WERI-Rb-1 (cell line): ENCODE results near the gene LCN1.

Experiments
- DNase-seq: peaks from one replicate; pipeline ENCODE4 v3.0.0-alpha.2; 2020
- H3K27ac ChIP-seq: fragments of 250-450 bp; sonication (Bioruptor Pico); 2 replicates; pipeline ENCODE4 v1.5.1; 2020; ENCODE audit warnings: mild to moderate bottlenecking, moderate library complexity
- H3K27me3 ChIP-seq: fragments of 250-450 bp; sonication (Bioruptor Pico); 2 replicates; pipeline ENCODE4 v1.5.1; 2021; ENCODE audit warnings: mild to moderate bottlenecking, low read depth, moderate library complexity; ENCODE audit not compliant: insufficient read depth, severe bottlenecking
- H3K36me3 ChIP-seq: fragments of 250-450 bp; sonication (Bioruptor Pico); 2 replicates; pipeline ENCODE4 v1.5.1; 2020; ENCODE audit warnings: mild to moderate bottlenecking, moderate library complexity
- H3K4me3 ChIP-seq: 2 replicates; pipeline ENCODE4 v1.5.1; 2011; ENCODE audit warnings: low read depth, mild to moderate bottlenecking, control low read depth, low read length
- H3K9me3 ChIP-seq: fragments of 250-450 bp; sonication (Bioruptor Pico); 2 replicates; pipeline ENCODE4 v1.5.1; 2021; ENCODE audit warnings: mild to moderate bottlenecking, moderate library complexity; ENCODE audit not compliant: severe bottlenecking
- CTCF ChIP-seq: IDR thresholded peaks from 2 replicates; pipeline ENCODE4 v1.5.1; 2011; ENCODE audit warnings: low read depth, mild to moderate bottlenecking, control low read depth, inconsistent platforms, low read length

LCN1 gene

GRCh38 chr9:135562235-135562745 lies 41.0 kb downstream of the LCN1 start:
- no peak for DNase-seq
- Histone ChIP-seq H3K9me3 (no peaks in the 10 kb centered on the region), H3K36me3 (no peaks in the 10 kb centered on the region), H3K27me3 (no peaks in the 10 kb centered on the region), H3K27ac (no peak overlapping the region), H3K4me3 (no peak overlapping the region)
- TF ChIP-seq CTCF = no peak

GRCh38 chr9:135563039-135563476 lies 41.8 kb downstream of the LCN1 start:
- no peak for TF ChIP-seq CTCF
- Histone ChIP-seq H3K4me3 (no peak overlapping the region), H3K36me3 (no peaks in the 10 kb centered on the region), H3K27ac (no peak overlapping the region), H3K27me3 (no peaks in the 10 kb centered on the region), H3K9me3 (no peaks in the 10 kb centered on the region)
- no peak for DNase-seq

- H3K27me3 ChIP-seq = no peaks in the 10 kb centered on the region
- no peaks in the 10 kb centered on the region for H3K36me3 ChIP-seq
- no peak for DNase-seq
- no peak overlapping the region for H3K27ac ChIP-seq
- peaks cover 2% of the 10 kb centered on the region for H3K9me3 ChIP-seq
- H3K4me3 ChIP-seq = no peak overlapping the region
- TF ChIP-seq CTCF = no peak
Observed at GRCh38 chr9:135563858-135564257, 42.6 kb downstream of the LCN1 start.

- peak; percentile 65 for DNase-seq
- no peaks in the 10 kb centered on the region for H3K27me3 ChIP-seq
- H3K36me3 ChIP-seq = no peaks in the 10 kb centered on the region
- peak; percentile 60 for TF ChIP-seq CTCF
- peaks cover 13% of the 10 kb centered on the region for H3K9me3 ChIP-seq
- no peak overlapping the region for H3K27ac ChIP-seq
- H3K4me3 ChIP-seq = no peak overlapping the region
Observed at GRCh38 chr9:135565141-135565628, 43.9 kb downstream of the LCN1 start.

- peaks cover under 1% of the 10 kb centered on the region for H3K27me3 ChIP-seq
- no peak for TF ChIP-seq CTCF
- H3K4me3 ChIP-seq = no peak overlapping the region
- H3K27ac ChIP-seq = no peak overlapping the region
- peaks cover 13% of the 10 kb centered on the region for H3K9me3 ChIP-seq
- H3K36me3 ChIP-seq = no peaks in the 10 kb centered on the region
- DNase-seq = no peak
Observed at GRCh38 chr9:135565636-135566035, 44.4 kb downstream of the LCN1 start.

GRCh38 chr9:135566552-135566951 lies 45.3 kb downstream of the LCN1 start:
- H3K9me3 ChIP-seq = peaks cover 13% of the 10 kb centered on the region
- H3K27ac ChIP-seq = no peak overlapping the region
- peaks cover 2% of the 10 kb centered on the region for H3K27me3 ChIP-seq
- no peak for TF ChIP-seq CTCF
- no peak for DNase-seq
- no peak overlapping the region for H3K4me3 ChIP-seq
- no peaks in the 10 kb centered on the region for H3K36me3 ChIP-seq
